SHP77 treated with DMSO at 0.1 percent for 48 hours (cell line): Measurements from ENCODE around the gene TLR3.

Experiments used
- DNase-seq: peaks from one replicate; lab custom pipeline; 2025; lab: John Stamatoyannopoulos, UW

TLR3 gene

GRCh38 chr4:186105647-186106321 lies 36.8 kb downstream of the TLR3 start:
- DNase-seq: no peak

- DNase-seq: no peak
Observed at GRCh38 chr4:186107947-186108346, 39.0 kb downstream of the TLR3 start.

GRCh38 chr4:186108391-186108790 lies 39.4 kb downstream of the TLR3 start:
- no peak for DNase-seq

GRCh38 chr4:186109245-186109644 lies 40.3 kb downstream of the TLR3 start:
- DNase-seq: no peak

- no peak for DNase-seq
Observed at GRCh38 chr4:186116697-186117096, 47.7 kb downstream of the TLR3 start.

- DNase-seq: no peak
Observed at GRCh38 chr4:186118582-186118981, 49.6 kb downstream of the TLR3 start.

- DNase-seq: no peak
Observed at GRCh38 chr4:186121057-186121456, 52.1 kb downstream of the TLR3 start.

GRCh38 chr4:186128842-186129241 lies 59.9 kb downstream of the TLR3 start:
- DNase-seq: no peak

- DNase-seq: no peak
Observed at GRCh38 chr4:186131935-186132334, 63.0 kb downstream of the TLR3 start.

GRCh38 chr4:186132577-186133242 lies 63.8 kb downstream of the TLR3 start:
- DNase-seq: no peak

GRCh38 chr4:186134257-186134656 lies 65.3 kb downstream of the TLR3 start:
- no peak for DNase-seq

GRCh38 chr4:186134861-186135260 lies 65.9 kb downstream of the TLR3 start:
- DNase-seq: no peak

GRCh38 chr4:186137196-186137794 lies 68.3 kb downstream of the TLR3 start:
- no peak for DNase-seq
